ENCODE results near the gene NR1H3.

DNA sequence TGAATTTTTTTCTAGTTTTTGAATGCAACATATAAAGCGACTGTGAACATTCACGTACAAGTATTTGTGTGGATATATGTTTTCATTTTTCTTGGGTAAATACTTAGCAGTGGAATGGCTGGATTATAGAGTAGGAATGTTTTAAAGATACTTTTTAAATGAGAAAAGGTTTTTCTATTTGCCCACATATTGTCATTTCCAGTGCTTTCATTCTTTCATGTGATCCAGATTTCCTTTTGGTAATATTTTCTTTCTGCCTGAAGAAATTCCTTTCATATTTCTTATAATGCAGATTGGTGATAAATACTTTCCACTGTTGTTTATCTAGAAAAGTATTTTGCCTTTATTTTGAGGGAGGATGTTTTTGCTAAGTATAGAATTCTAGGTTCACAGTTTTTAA, 35.1 kb upstream of the NR1H3 start:
- no peak for TF ChIP-seq EZH2phosphoT487 (conservative IDR thresholded peaks at IDR 0.05; ENCODE audit: low read length)
- TF ChIP-seq, protein P1, sequence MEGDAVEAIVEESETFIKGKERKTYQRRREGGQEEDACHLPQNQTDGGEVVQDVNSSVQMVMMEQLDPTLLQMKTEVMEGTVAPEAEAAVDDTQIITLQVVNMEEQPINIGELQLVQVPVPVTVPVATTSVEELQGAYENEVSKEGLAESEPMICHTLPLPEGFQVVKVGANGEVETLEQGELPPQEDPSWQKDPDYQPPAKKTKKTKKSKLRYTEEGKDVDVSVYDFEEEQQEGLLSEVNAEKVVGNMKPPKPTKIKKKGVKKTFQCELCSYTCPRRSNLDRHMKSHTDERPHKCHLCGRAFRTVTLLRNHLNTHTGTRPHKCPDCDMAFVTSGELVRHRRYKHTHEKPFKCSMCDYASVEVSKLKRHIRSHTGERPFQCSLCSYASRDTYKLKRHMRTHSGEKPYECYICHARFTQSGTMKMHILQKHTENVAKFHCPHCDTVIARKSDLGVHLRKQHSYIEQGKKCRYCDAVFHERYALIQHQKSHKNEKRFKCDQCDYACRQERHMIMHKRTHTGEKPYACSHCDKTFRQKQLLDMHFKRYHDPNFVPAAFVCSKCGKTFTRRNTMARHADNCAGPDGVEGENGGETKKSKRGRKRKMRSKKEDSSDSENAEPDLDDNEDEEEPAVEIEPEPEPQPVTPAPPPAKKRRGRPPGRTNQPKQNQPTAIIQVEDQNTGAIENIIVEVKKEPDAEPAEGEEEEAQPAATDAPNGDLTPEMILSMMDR (IDR thresholded peaks at IDR 0.05; ENCODE audit: insufficient read depth, low read length, poor library complexity, severe bottlenecking), result no peak

Data from SU-DHL-6 (cell line).